Activated naive CD4-positive, alpha-beta T cell treated with anti-CD3 and anti-CD28 coated beads, Interleukin-2, amount 10 ng/mL, durations not matched to agents 7 days and 5 days (primary cell): ENCODE measurements around the gene MSMP.

Experiments used
- CTCF ChIA-PET: fragments of 350-600 bp; sonication (Branson Sonifier 250); formaldehyde crosslinking; loops from one replicate; lab custom pipeline; 2021; ENCODE audit warnings: antibody characterized with exemption; lab: Charles Lee
- DNase-seq: peaks from one replicate; pipeline ENCODE4 v3.0.0-alpha.2; 2020
- H3K27ac Mint-ChIP-seq: one replicate; pipeline ENCODE4 v1.8.0; 2021; ENCODE audit warnings: mild to moderate bottlenecking, moderate library complexity, mixed read lengths
- H3K27me3 Mint-ChIP-seq: one replicate; pipeline ENCODE4 v1.8.0; 2021; ENCODE audit warnings: mild to moderate bottlenecking, mixed read lengths
- H3K36me3 Mint-ChIP-seq: one replicate; pipeline ENCODE4 v1.8.0; 2021; ENCODE audit warnings: mixed read lengths
- H3K4me1 Mint-ChIP-seq: one replicate; pipeline ENCODE4 v1.8.0; 2021; ENCODE audit warnings: mixed read lengths
- H3K4me3 Mint-ChIP-seq: one replicate; pipeline ENCODE4 v1.8.0; 2021; ENCODE audit warnings: mild to moderate bottlenecking, moderate library complexity, mixed read lengths
- H3K9me3 Mint-ChIP-seq: one replicate; pipeline ENCODE4 v1.8.0; 2021; ENCODE audit warnings: mixed read lengths

The MSMP gene

DNA sequence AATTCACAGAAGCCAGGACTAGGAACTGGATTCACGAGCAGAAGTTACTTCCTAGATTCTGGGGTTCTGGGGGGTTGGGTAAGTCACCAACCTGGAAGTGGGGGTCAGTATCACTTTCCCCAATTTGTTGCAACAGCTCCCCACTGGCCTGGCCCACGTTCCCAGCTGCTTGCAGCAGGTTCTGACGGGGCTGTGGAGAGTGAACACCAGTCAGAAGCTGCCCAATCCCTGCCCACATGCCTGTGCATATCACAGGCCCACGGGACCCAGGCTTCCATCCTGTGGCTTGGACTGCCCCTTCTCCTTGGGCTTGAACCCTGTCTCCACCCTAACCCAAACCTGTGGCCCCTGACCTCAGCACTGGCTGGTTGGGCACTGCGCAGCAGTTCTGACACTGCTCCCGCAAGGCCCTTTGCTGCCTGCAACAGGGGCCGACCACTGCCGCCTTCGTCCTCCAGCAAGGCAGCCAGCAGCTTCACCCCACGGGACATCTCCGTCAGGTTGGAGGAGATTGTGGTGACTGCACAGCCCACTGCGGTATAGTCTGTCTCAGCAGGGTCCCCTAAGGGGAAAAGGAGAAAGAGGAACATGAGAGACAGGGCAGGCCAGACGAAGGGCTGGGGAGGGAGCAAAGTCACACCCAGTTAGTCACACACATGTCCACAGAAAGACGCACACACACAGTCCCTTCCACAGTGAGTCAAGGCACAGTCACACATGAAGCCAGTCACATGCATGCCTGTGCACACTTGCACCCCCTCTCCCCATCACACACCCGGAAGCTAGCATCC lies 35.2 kb downstream of the MSMP start:
- peaks cover 84% of the 10 kb centered on the region for H3K36me3 Mint-ChIP-seq
- peak overlapping the region; percentile 52 for H3K27ac Mint-ChIP-seq
- no peaks in the 10 kb centered on the region for H3K4me1 Mint-ChIP-seq
- CTCF ChIA-PET: no interaction called here
- no peaks in the 10 kb centered on the region for H3K27me3 Mint-ChIP-seq
- DNase-seq: no peak
- H3K4me3 Mint-ChIP-seq: no peak overlapping the region
- H3K9me3 Mint-ChIP-seq: no peaks in the 10 kb centered on the region

GRCh38 chr9:35717132-35717870 lies 36.8 kb downstream of the MSMP start:
- H3K27ac Mint-ChIP-seq: no peak overlapping the region
- H3K4me1 Mint-ChIP-seq: no peaks in the 10 kb centered on the region
- CTCF ChIA-PET: interaction anchor here (1.1 to 6.7 kb wide), 4 partner anchors 10 to 59 kb away, joined by 3 to 31 read pairs (median 4); no protein-coding TSS in a partner anchor
- peaks cover 84% of the 10 kb centered on the region for H3K36me3 Mint-ChIP-seq
- H3K4me3 Mint-ChIP-seq: no peak overlapping the region
- DNase-seq: no peak
- H3K27me3 Mint-ChIP-seq: no peaks in the 10 kb centered on the region
- no peaks in the 10 kb centered on the region for H3K9me3 Mint-ChIP-seq

- no peaks in the 10 kb centered on the region for H3K4me1 Mint-ChIP-seq
- peaks cover 83% of the 10 kb centered on the region for H3K36me3 Mint-ChIP-seq
- DNase-seq: no peak
- no peak overlapping the region for H3K4me3 Mint-ChIP-seq
- no peaks in the 10 kb centered on the region for H3K27me3 Mint-ChIP-seq
- CTCF ChIA-PET: interaction anchor here (1.1 to 6.7 kb wide), 4 partner anchors 12 to 57 kb away, joined by 4 to 31 read pairs (median 5); no protein-coding TSS in a partner anchor
- peak overlapping the region; percentile 47 for H3K27ac Mint-ChIP-seq
- no peaks in the 10 kb centered on the region for H3K9me3 Mint-ChIP-seq
Observed at GRCh38 chr9:35716230-35716629, 37.8 kb downstream of the MSMP start.

- H3K4me3 Mint-ChIP-seq: no peak overlapping the region
- CTCF ChIA-PET: interaction anchor here (6.7 kb wide), 1 partner anchor 18 kb away, joined by 31 read pairs; no protein-coding TSS in a partner anchor
- H3K27ac Mint-ChIP-seq: peak overlapping the region; percentile 63
- no peaks in the 10 kb centered on the region for H3K9me3 Mint-ChIP-seq
- DNase-seq: no peak
- peaks cover 81% of the 10 kb centered on the region for H3K36me3 Mint-ChIP-seq
- no peaks in the 10 kb centered on the region for H3K27me3 Mint-ChIP-seq
- H3K4me1 Mint-ChIP-seq: no peaks in the 10 kb centered on the region
Observed at GRCh38 chr9:35714579-35715252, 39.4 kb downstream of the MSMP start.

- Mint-ChIP-seq H3K27ac (peak overlapping the region; percentile 2), H3K36me3 (peaks cover 79% of the 10 kb centered on the region), H3K9me3 (no peaks in the 10 kb centered on the region), H3K27me3 (no peaks in the 10 kb centered on the region), H3K4me1 (no peaks in the 10 kb centered on the region), H3K4me3 (no peak overlapping the region)
- CTCF ChIA-PET: interaction anchor here (6.7 kb wide), 1 partner anchor 18 kb away, joined by 31 read pairs; no protein-coding TSS in a partner anchor
- DNase-seq: no peak
Observed at GRCh38 chr9:35714123-35714522, 40.0 kb downstream of the MSMP start.

GRCh38 chr9:35713578-35713977 lies 40.5 kb downstream of the MSMP start:
- CTCF ChIA-PET: interaction anchor here (1.0 to 6.7 kb wide), 2 partner anchors 17 to 98 kb away, joined by 3 to 31 read pairs; no protein-coding TSS in a partner anchor
- no peak overlapping the region for H3K4me3 Mint-ChIP-seq
- no peaks in the 10 kb centered on the region for H3K9me3 Mint-ChIP-seq
- H3K4me1 Mint-ChIP-seq: no peaks in the 10 kb centered on the region
- H3K27ac Mint-ChIP-seq: no peak overlapping the region
- no peak for DNase-seq
- no peaks in the 10 kb centered on the region for H3K27me3 Mint-ChIP-seq
- H3K36me3 Mint-ChIP-seq: peaks cover 82% of the 10 kb centered on the region

GRCh38 chr9:35712762-35713400 lies 41.2 kb downstream of the MSMP start:
- Mint-ChIP-seq H3K36me3 (peaks cover 81% of the 10 kb centered on the region), H3K4me1 (no peaks in the 10 kb centered on the region), H3K27ac (no peak overlapping the region)

GRCh38 chr9:35711501-35712428 lies 42.3 kb downstream of the MSMP start:
- peak overlapping the region; percentile 28 for H3K27ac Mint-ChIP-seq
- DNase-seq: no peak
- H3K36me3 Mint-ChIP-seq: peaks cover 83% of the 10 kb centered on the region
- no peak overlapping the region for H3K4me3 Mint-ChIP-seq
- no peaks in the 10 kb centered on the region for H3K4me1 Mint-ChIP-seq
- CTCF ChIA-PET: interaction anchor here (0.6 to 6.7 kb wide), 4 partner anchors 15 to 108 kb away, joined by 3 to 31 read pairs (median 3); no protein-coding TSS in a partner anchor
- H3K27me3 Mint-ChIP-seq: no peaks in the 10 kb centered on the region
- no peaks in the 10 kb centered on the region for H3K9me3 Mint-ChIP-seq

More at GRCh38 chr9:35712762-35713400, 41.2 kb downstream of the MSMP start:
- Mint-ChIP-seq H3K27me3 (no peaks in the 10 kb centered on the region), H3K4me3 (no peak overlapping the region), H3K9me3 (no peaks in the 10 kb centered on the region)
- DNase-seq: no peak
- CTCF ChIA-PET: interaction anchor here (1.0 to 6.7 kb wide), 2 partner anchors 16 to 97 kb away, joined by 3 to 31 read pairs; no protein-coding TSS in a partner anchor

DNA sequence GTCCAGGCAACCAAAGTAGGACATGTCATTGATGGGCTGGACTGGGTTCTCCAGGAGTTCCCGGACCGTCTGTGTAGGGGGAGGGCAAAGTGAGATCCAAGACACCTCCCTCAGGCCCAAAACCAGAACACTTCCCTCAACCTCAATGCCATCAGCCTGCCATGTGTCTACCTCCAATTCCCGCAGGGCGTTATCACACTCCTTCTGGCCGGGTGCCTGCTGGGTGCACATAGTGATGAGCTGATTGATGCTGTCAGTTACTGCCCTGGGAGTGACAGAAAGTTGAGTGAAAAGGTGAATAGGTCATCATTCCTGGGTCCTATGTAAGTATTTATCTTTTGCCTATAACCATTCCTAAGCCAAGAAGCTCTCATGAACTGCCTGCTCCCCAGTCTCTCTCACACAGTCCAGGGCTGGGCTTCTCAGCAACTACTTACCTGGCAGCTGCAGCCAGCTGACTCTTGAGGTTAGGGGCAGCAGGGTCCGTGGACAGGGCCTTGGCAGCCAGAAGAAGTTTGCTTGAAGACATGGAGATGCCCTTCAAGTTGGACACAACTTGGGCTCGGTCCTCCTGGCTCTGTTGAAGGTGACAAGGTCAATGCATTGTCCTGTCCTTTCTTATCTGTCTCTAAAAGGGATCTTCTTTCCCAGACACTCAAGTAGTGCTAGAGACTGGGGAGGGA lies 43.1 kb downstream of the MSMP start:
- peaks cover 81% of the 10 kb centered on the region for H3K36me3 Mint-ChIP-seq
- H3K4me1 Mint-ChIP-seq: no peaks in the 10 kb centered on the region
- no peak for DNase-seq
- no peaks in the 10 kb centered on the region for H3K9me3 Mint-ChIP-seq
- no peaks in the 10 kb centered on the region for H3K27me3 Mint-ChIP-seq
- H3K4me3 Mint-ChIP-seq: no peak overlapping the region
- H3K27ac Mint-ChIP-seq: peak overlapping the region; percentile 16
- CTCF ChIA-PET: interaction anchor here (1.0 to 6.7 kb wide), 2 partner anchors 14 to 107 kb away, joined by 3 to 31 read pairs; no protein-coding TSS in a partner anchor

DNA sequence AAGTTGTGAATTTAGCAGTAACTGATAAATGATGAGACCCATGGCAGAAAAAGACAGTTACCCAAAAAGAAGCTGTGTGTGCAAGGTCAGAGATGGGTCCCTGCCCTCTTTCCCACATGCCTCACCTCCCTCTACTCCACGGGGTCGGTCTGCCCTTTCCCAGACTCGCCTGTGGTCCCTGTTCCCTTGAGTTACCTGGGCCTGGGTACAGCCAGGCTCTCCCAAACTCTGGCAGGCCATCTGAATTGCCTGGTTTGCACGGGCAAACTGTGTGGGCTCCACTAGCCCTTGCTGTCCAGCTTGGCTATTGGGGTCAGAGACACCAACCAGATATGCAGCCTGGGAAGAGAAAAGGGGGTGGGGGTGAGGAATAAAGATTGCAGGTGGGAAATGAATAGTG lies 45.9 kb downstream of the MSMP start:
- CTCF ChIA-PET: interaction anchor here (1.4 to 4.8 kb wide), 3 partner anchors 12 to 97 kb away, joined by 5 to 41 read pairs (median 6); partner anchors contain the start of genes CCDC107 and RMRP
- H3K4me3 Mint-ChIP-seq: no peak overlapping the region
- H3K27ac Mint-ChIP-seq: no peak overlapping the region
- no peaks in the 10 kb centered on the region for H3K9me3 Mint-ChIP-seq
- peaks cover 79% of the 10 kb centered on the region for H3K36me3 Mint-ChIP-seq
- H3K27me3 Mint-ChIP-seq: no peaks in the 10 kb centered on the region
- no peak for DNase-seq
- H3K4me1 Mint-ChIP-seq: no peaks in the 10 kb centered on the region

DNA sequence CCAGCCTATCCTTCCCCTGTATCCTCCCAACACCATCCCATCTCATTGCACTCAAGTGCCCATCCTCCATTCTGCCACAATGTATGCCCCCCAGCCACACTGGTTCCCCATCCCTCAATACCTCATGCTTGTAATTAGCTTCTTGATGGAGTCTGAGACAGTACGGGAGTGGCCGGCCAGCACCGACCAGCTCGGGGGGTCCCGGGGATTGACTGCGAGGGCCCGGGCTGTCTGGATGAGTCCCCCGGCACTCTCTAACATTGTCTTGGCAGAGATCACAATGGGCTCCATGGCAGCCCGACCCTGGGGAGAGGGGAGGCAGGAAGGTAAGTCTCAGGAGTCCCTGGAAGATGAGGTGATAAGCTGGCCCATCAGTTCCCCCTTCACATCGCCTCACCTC lies 47.1 kb downstream of the MSMP start:
- H3K27me3 Mint-ChIP-seq: no peaks in the 10 kb centered on the region
- DNase-seq: no peak
- H3K4me1 Mint-ChIP-seq: no peaks in the 10 kb centered on the region
- no peak overlapping the region for H3K4me3 Mint-ChIP-seq
- CTCF ChIA-PET: interaction anchor here (1.0 to 4.8 kb wide), 4 partner anchors 11 to 96 kb away, joined by 3 to 41 read pairs (median 6); partner anchors contain the start of genes CCDC107 and RMRP
- no peaks in the 10 kb centered on the region for H3K9me3 Mint-ChIP-seq
- peaks cover 76% of the 10 kb centered on the region for H3K36me3 Mint-ChIP-seq
- no peak overlapping the region for H3K27ac Mint-ChIP-seq

DNA sequence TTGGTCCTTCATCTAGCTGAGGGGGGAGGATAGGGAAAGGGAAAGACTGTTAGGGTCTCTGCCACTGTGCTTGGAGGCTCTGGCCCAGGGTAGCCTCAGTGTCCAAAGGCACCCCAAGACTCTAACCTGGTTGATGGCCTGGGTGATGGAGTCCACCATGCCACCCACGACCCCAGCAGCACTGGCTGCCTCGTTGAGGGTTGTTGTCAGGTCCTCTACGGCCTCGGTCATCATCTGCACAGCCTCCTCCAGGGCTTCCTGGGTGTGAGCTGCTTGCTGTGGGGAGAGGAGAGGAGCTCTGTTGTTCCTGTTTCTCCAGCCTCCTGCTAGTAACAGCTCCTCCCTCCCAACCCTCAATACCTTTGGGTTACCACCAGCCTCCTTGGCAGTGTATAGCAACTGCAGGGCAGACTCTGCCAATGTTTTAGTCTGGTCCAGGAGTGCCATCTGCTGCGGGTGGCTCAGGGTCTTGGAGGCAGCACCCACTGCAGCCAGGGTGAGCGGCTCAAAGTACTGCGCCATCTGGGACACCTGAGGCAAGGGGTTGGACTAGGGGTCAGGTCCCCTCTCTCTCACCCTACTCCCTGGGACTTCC lies 48.1 kb downstream of the MSMP start:
- H3K4me3 Mint-ChIP-seq: no peak overlapping the region
- CTCF ChIA-PET: interaction anchor here (0.5 to 4.8 kb wide), 4 partner anchors 10 to 95 kb away, joined by 3 to 41 read pairs (median 4); partner anchors contain the start of genes CCDC107 and RMRP
- peaks cover 66% of the 10 kb centered on the region for H3K36me3 Mint-ChIP-seq
- H3K9me3 Mint-ChIP-seq: no peaks in the 10 kb centered on the region
- no peak overlapping the region for H3K27ac Mint-ChIP-seq
- no peaks in the 10 kb centered on the region for H3K4me1 Mint-ChIP-seq
- no peak for DNase-seq
- no peaks in the 10 kb centered on the region for H3K27me3 Mint-ChIP-seq
